Measurements from ENCODE around the gene CACNA2D1.

GRCh38 chr7:82393840-82394220, 49.7 kb downstream of the CACNA2D1 start:
- TF ChIP-seq CTCF (conservative IDR thresholded peaks at IDR 0.05 in 1 of 2, IDR thresholded peaks at IDR 0.05 in 1 of 2; ENCODE audit: low read depth in 1 of 2, low read length in 2 of 2) (no peak), EZH2 (IDR thresholded peaks at IDR 0.05; ENCODE audit: low read length, missing control alignments) (no peak)

Data from fibroblast of lung (primary cell).